Measurements from ENCODE around the gene H2BK1. TPM values are rescaled to one million over a fixed set of nuclear protein-coding genes. Genes with fewer than 3 reads are reported as not detected.

Gene H2BK1
- total RNA-seq, 6 donors from 2014 or later = not detected

GRCh38 chr7:151181011-151181431 is 29.3 kb downstream of the H2BK1 start:
- Histone ChIP-seq H3K4me3 (no peak overlapping the region), H3K27me3 (no peaks in the 10 kb centered on the region), H3K27ac (no peak overlapping the region), H3K36me3 (no peaks in the 10 kb centered on the region), H3K9me3 (no peaks in the 10 kb centered on the region), H3K4me1 (no peaks in the 10 kb centered on the region)
- peak in 1 of 2 donors; percentile 81 for DNase-seq
- WGBS, 2 donors = 88% methylated on average over 17 to 22 of the region's 22 CpGs
- ATAC-seq (ENCODE audit: low FRiP score in 2 of 2) = peak in 1 of 2 donors; percentile 12
- TF ChIP-seq EP300 (IDR thresholded peaks at IDR 0.05) = no peak
- no peak for TF ChIP-seq POLR2A (IDR thresholded peaks at IDR 0.05)
- TF ChIP-seq POLR2AphosphoS5 (IDR thresholded peaks at IDR 0.05) = no peak

- Histone ChIP-seq H3K4me1 (peaks cover 0 to under 1% (median 0%) of the 10 kb centered on the region in 4 donors), H3K36me3 (no peaks in the 10 kb centered on the region), H3K27me3 (no peaks in the 10 kb centered on the region), H3K27ac (no peak overlapping the region), H3K4me3 (no peak overlapping the region), H3K9me3 (no peaks in the 10 kb centered on the region)
- DNase-seq (no peak), ATAC-seq (ENCODE audit: low FRiP score in 2 of 2) (no peak)
- WGBS, 2 donors = 59 to 67% methylated on average over 2 to 4 of the region's 4 CpGs
- no peak for TF ChIP-seq EP300 (IDR thresholded peaks at IDR 0.05)
- TF ChIP-seq POLR2A (IDR thresholded peaks at IDR 0.05) = no peak
- no peak for TF ChIP-seq CTCF (IDR thresholded peaks at IDR 0.05)
- no peak for TF ChIP-seq POLR2AphosphoS5 (IDR thresholded peaks at IDR 0.05)
Measured at GRCh38 chr7:151179946-151180345, 30.3 kb downstream of the H2BK1 start.

- DNase-seq (no peak), ATAC-seq (ENCODE audit: low FRiP score in 2 of 2) (no peak)
- WGBS, 2 donors = 81 to 93% methylated on average over 6 to 8 of the region's 8 CpGs
- Histone ChIP-seq H3K4me1 (peaks cover 0 to 4% (median 0%) of the 10 kb centered on the region in 4 donors), H3K4me3 (no peak overlapping the region), H3K27me3 (no peaks in the 10 kb centered on the region), H3K27ac (no peak overlapping the region), H3K9me3 (no peaks in the 10 kb centered on the region), H3K36me3 (no peaks in the 10 kb centered on the region)
- TF ChIP-seq CTCF (IDR thresholded peaks at IDR 0.05) (no peak), POLR2AphosphoS5 (IDR thresholded peaks at IDR 0.05) (no peak)
Measured at GRCh38 chr7:151179287-151179860, 30.9 kb downstream of the H2BK1 start.

GRCh38 chr7:151178831-151179230 is 31.5 kb downstream of the H2BK1 start:
- TF ChIP-seq POLR2A (IDR thresholded peaks at IDR 0.05) (no peak), CTCF (IDR thresholded peaks at IDR 0.05) (no peak), POLR2AphosphoS5 (IDR thresholded peaks at IDR 0.05) (no peak), EP300 (IDR thresholded peaks at IDR 0.05) (no peak)
- H3K27me3 ChIP-seq = no peaks in the 10 kb centered on the region
- 69 to 72% methylated on average over 2 of the region's 2 CpGs for WGBS, 2 donors
- no peaks in the 10 kb centered on the region for H3K9me3 ChIP-seq
- H3K36me3 ChIP-seq = no peaks in the 10 kb centered on the region
- H3K4me1 ChIP-seq = peaks cover 0 to 4% (median 0%) of the 10 kb centered on the region in 4 donors
- no peak for DNase-seq
- H3K27ac ChIP-seq = no peak overlapping the region
- no peak for ATAC-seq (ENCODE audit: low FRiP score in 2 of 2)
- no peak overlapping the region for H3K4me3 ChIP-seq

- Histone ChIP-seq H3K27ac (no peak overlapping the region), H3K36me3 (no peaks in the 10 kb centered on the region), H3K9me3 (no peaks in the 10 kb centered on the region), H3K4me3 (no peak overlapping the region), H3K27me3 (no peaks in the 10 kb centered on the region), H3K4me1 (peaks cover 0 to 4% (median 0%) of the 10 kb centered on the region in 4 donors)
- TF ChIP-seq EP300 (IDR thresholded peaks at IDR 0.05) (no peak), CTCF (IDR thresholded peaks at IDR 0.05) (no peak), POLR2AphosphoS5 (IDR thresholded peaks at IDR 0.05) (no peak), POLR2A (IDR thresholded peaks at IDR 0.05) (no peak)
- WGBS, 2 donors = 94 to 95% methylated on average over 9 of the region's 9 CpGs
- ATAC-seq (ENCODE audit: low FRiP score in 2 of 2) = no peak
- no peak for DNase-seq
Measured at GRCh38 chr7:151178236-151178635, 32.1 kb downstream of the H2BK1 start.

All from upper lobe of left lung (tissue), 6 donors.